ENCODE data around the gene ZP1.

- TF ChIP-seq CTCF (conservative IDR thresholded peaks at IDR 0.05; ENCODE audit: low read length) (no peak), EZH2phosphoT487 (IDR thresholded peaks at IDR 0.05; ENCODE audit: borderline replicate concordance) (no peak)
Measured at GRCh38 chr11:60870276-60870675, 2.9 kb downstream of the ZP1 start.
